Activated T-cell treated with anti-CD3 and anti-CD28 coated beads, Interleukin-2, amount 50 U/mL, for 72 hours (primary cell): ENCODE measurements around the gene CCNT2. TPM values are rescaled to one million over a fixed set of nuclear protein-coding genes. Genes with fewer than 3 reads are reported as not detected.
A peak's percentile ranks its signal among the peaks of the same experiment; 100 is the strongest.
"Not testable (repeated sequence)": the region's sequence is repeated elsewhere in the genome, so short reads cannot be mapped to it uniquely, and the experiment has no call there.

ENCODE experiments used
- ATAC-seq, 2 donors: fragments of 150-1000 bp; cut with Tn5 transposase; replicated peaks in 1 of 2; 2 replicates each; pipeline ENCODE4 v1.10.0; 2021; ENCODE audit warnings: moderate library complexity in 2 of 2, mild to moderate bottlenecking in 1 of 2
- DNase-seq, 2 donors: peaks; one replicate each; pipeline ENCODE4 v3.0.0; 2021 to 2022; ENCODE audit warnings: mixed read lengths in 1 of 2
- H3K27ac Mint-ChIP-seq: one replicate; pipeline ENCODE4 v1.8.0; 2022; ENCODE audit warnings: mild to moderate bottlenecking, moderate library complexity, mixed read lengths
- H3K27me3 Mint-ChIP-seq: one replicate; pipeline ENCODE4 v1.8.0; 2022; ENCODE audit warnings: low read depth, mixed read lengths
- H3K36me3 Mint-ChIP-seq, 2 donors: one replicate each; pipeline ENCODE4 v1.8.0; 2022; ENCODE audit warnings: mixed read lengths in 2 of 2, mild to moderate bottlenecking in 1 of 2; ENCODE audit not compliant: insufficient read depth in 2 of 2
- H3K4me1 Mint-ChIP-seq: one replicate; pipeline ENCODE4 v1.8.0; 2022; ENCODE audit warnings: low read depth, mixed read lengths
- H3K4me3 Mint-ChIP-seq, 2 donors: one replicate each; pipeline ENCODE4 v1.8.0; 2022; ENCODE audit warnings: mild to moderate bottlenecking in 2 of 2, mixed read lengths in 2 of 2, moderate library complexity in 2 of 2
- H3K9me3 Mint-ChIP-seq, 2 donors: one replicate each; pipeline ENCODE4 v1.8.0; 2022; ENCODE audit warnings: mixed read lengths in 2 of 2
- total RNA-seq, 2 donors: library from RNA; stranded (reverse); gene quantifications; one replicate each; pipeline ENCODE4 v1.2.3, GENCODE V29; 2022

Gene CCNT2
- 10 to 100 TPM; 37.8 to 44.0 TPM for total RNA-seq

- H3K27me3 Mint-ChIP-seq: no peaks in the 10 kb centered on the region
- no peaks in the 10 kb centered on the region for H3K9me3 Mint-ChIP-seq
- peak within 1 kb of the TSS; percentile 82 for H3K27ac Mint-ChIP-seq
- peaks cover 41% of the 10 kb centered on the region for H3K4me1 Mint-ChIP-seq
- H3K4me3 Mint-ChIP-seq: peak within 1 kb of the TSS; percentile 96 to 99
- H3K36me3 Mint-ChIP-seq: peaks cover 8 to 14% of the 10 kb centered on the region in 2 donors
- ATAC-seq: peak; percentile 85 to 86
- DNase-seq: peak; percentile 100
These were observed at the start of gene CCNT2 for GRCh38 chr2:134918526-134919340. Gene CCNT2 (plus strand): TSS chr2:134918822. CDS start chr2:134918855, 33 bp downstream.

GRCh38 chr2:134869946-134870736 lies 48.5 kb upstream of the CCNT2 start:
- Mint-ChIP-seq H3K4me3 (no peak overlapping the region), H3K36me3 (no peaks in the 10 kb centered on the region)
- no peak for ATAC-seq

GRCh38 chr2:134873152-134873551 lies 45.5 kb upstream of the CCNT2 start:
- Mint-ChIP-seq H3K4me1 (no peaks in the 10 kb centered on the region), H3K4me3 (no peak overlapping the region)

More at GRCh38 chr2:134869946-134870736, 48.5 kb upstream of the CCNT2 start:
- no peak for DNase-seq
- H3K27ac Mint-ChIP-seq: no peak overlapping the region
- H3K27me3 Mint-ChIP-seq: no peaks in the 10 kb centered on the region
- no peaks in the 10 kb centered on the region for H3K4me1 Mint-ChIP-seq
- peaks cover 0 to 2% of the 10 kb centered on the region in 2 donors for H3K9me3 Mint-ChIP-seq

GRCh38 chr2:134875309-134875708 lies 43.3 kb upstream of the CCNT2 start:
- H3K4me1 Mint-ChIP-seq: no peaks in the 10 kb centered on the region
- no peaks in the 10 kb centered on the region for H3K27me3 Mint-ChIP-seq
- ATAC-seq (no peak), DNase-seq (no peak)
- no peak overlapping the region for H3K27ac Mint-ChIP-seq
- no peak overlapping the region for H3K4me3 Mint-ChIP-seq
- H3K9me3 Mint-ChIP-seq: peaks cover 4 to 9% of the 10 kb centered on the region in 2 donors
- peaks cover 0 to 1% of the 10 kb centered on the region in 2 donors for H3K36me3 Mint-ChIP-seq

More at GRCh38 chr2:134873152-134873551, 45.5 kb upstream of the CCNT2 start:
- ATAC-seq (no peak), DNase-seq (no peak)
- Mint-ChIP-seq H3K9me3 (peaks cover 0 to 2% of the 10 kb centered on the region in 2 donors), H3K27ac (no peak overlapping the region), H3K27me3 (no peaks in the 10 kb centered on the region), H3K36me3 (no peaks in the 10 kb centered on the region)

GRCh38 chr2:134882773-134883172 lies 35.8 kb upstream of the CCNT2 start:
- Mint-ChIP-seq H3K4me1 (no peaks in the 10 kb centered on the region), H3K4me3 (no peak overlapping the region), H3K27ac (no peak overlapping the region), H3K9me3 (peaks cover 4 to 7% of the 10 kb centered on the region in 2 donors), H3K36me3 (peaks cover 0 to 1% of the 10 kb centered on the region in 2 donors), H3K27me3 (no peaks in the 10 kb centered on the region)
- ATAC-seq (no peak), DNase-seq (no peak)

GRCh38 chr2:134883552-134884293 lies 34.9 kb upstream of the CCNT2 start:
- Mint-ChIP-seq H3K36me3 (peaks cover 0 to 1% of the 10 kb centered on the region in 2 donors), H3K4me1 (no peaks in the 10 kb centered on the region), H3K27me3 (no peaks in the 10 kb centered on the region), H3K27ac (no peak overlapping the region), H3K9me3 (peaks cover 4 to 7% of the 10 kb centered on the region in 2 donors), H3K4me3 (no peak overlapping the region)
- no peak for DNase-seq
- no peak for ATAC-seq

GRCh38 chr2:134884435-134884834 lies 34.2 kb upstream of the CCNT2 start:
- Mint-ChIP-seq H3K4me3 (no peak overlapping the region), H3K4me1 (no peaks in the 10 kb centered on the region), H3K27ac (no peak overlapping the region), H3K9me3 (peaks cover 4% of the 10 kb centered on the region in 2 donors), H3K36me3 (peaks cover 0 to 1% of the 10 kb centered on the region in 2 donors), H3K27me3 (no peaks in the 10 kb centered on the region)
- DNase-seq: no peak
- no peak for ATAC-seq

- Mint-ChIP-seq H3K36me3 (no peaks in the 10 kb centered on the region), H3K27ac (no peak overlapping the region), H3K27me3 (peaks cover 5% of the 10 kb centered on the region), H3K4me1 (no peaks in the 10 kb centered on the region), H3K9me3 (no peaks in the 10 kb centered on the region), H3K4me3 (no peak overlapping the region)
- ATAC-seq (no peak), DNase-seq (no peak)
These were observed 26.2 kb upstream of the CCNT2 start for GRCh38 chr2:134892282-134893035.

GRCh38 chr2:134897932-134898331 lies 20.7 kb upstream of the CCNT2 start:
- Mint-ChIP-seq H3K9me3 (no peaks in the 10 kb centered on the region), H3K36me3 (no peaks in the 10 kb centered on the region), H3K4me1 (no peaks in the 10 kb centered on the region), H3K4me3 (no peak overlapping the region), H3K27me3 (peaks cover 5% of the 10 kb centered on the region), H3K27ac (no peak overlapping the region)
- ATAC-seq (no peak), DNase-seq (no peak)

GRCh38 chr2:134899204-134899603 lies 19.4 kb upstream of the CCNT2 start:
- Mint-ChIP-seq H3K4me1 (no peaks in the 10 kb centered on the region), H3K4me3 (no peak overlapping the region), H3K9me3 (no peaks in the 10 kb centered on the region), H3K36me3 (no peaks in the 10 kb centered on the region), H3K27me3 (peaks cover 5% of the 10 kb centered on the region), H3K27ac (no peak overlapping the region)
- ATAC-seq: no peak
- no peak for DNase-seq

GRCh38 chr2:134900151-134900550 lies 18.5 kb upstream of the CCNT2 start:
- Mint-ChIP-seq H3K27me3 (no peaks in the 10 kb centered on the region), H3K4me1 (no peaks in the 10 kb centered on the region), H3K36me3 (no peaks in the 10 kb centered on the region), H3K27ac (no peak overlapping the region), H3K9me3 (no peaks in the 10 kb centered on the region), H3K4me3 (no peak overlapping the region)
- ATAC-seq (no peak), DNase-seq (no peak)

GRCh38 chr2:134903701-134904100 lies 14.9 kb upstream of the CCNT2 start:
- not testable (repeated sequence) for H3K4me3 Mint-ChIP-seq, H3K36me3 Mint-ChIP-seq, H3K4me1 Mint-ChIP-seq, DNase-seq, H3K27ac Mint-ChIP-seq, ATAC-seq, H3K27me3 Mint-ChIP-seq, H3K9me3 Mint-ChIP-seq
